SKM-1 (cell line): Measurements from ENCODE around the gene PRPF4.
"Not testable (repeated sequence)": the region's sequence is repeated elsewhere in the genome, so short reads cannot be mapped to it uniquely, and the experiment has no call there.

Experiments
- DNase-seq: peaks from one replicate; lab custom pipeline; 2025; ENCODE audit not compliant: unreplicated experiment; lab: John Stamatoyannopoulos, UW

PRPF4 gene

GRCh38 chr9:113267911-113268566, 7.4 kb upstream of the PRPF4 start:
- DNase-seq, result no peak

- DNase-seq, result no peak
Measured at GRCh38 chr9:113269355-113269754, 6.1 kb upstream of the PRPF4 start.

- no peak for DNase-seq
Measured at GRCh38 chr9:113269871-113270270, 5.6 kb upstream of the PRPF4 start.

- peak; percentile 36 for DNase-seq
Measured at GRCh38 chr9:113274474-113275156, 843 bp upstream of the PRPF4 start.

- no peak for DNase-seq
Measured at GRCh38 chr9:113278840-113279239, 3.4 kb downstream of the PRPF4 start.

- DNase-seq, result no peak
Measured at GRCh38 chr9:113281356-113281755, 5.9 kb downstream of the PRPF4 start.

GRCh38 chr9:113289091-113289490, 13.6 kb downstream of the PRPF4 start:
- no peak for DNase-seq

- no peak for DNase-seq
Measured at GRCh38 chr9:113290052-113290607, 14.7 kb downstream of the PRPF4 start.

- no peak for DNase-seq
Measured at GRCh38 chr9:113293285-113293878, 17.9 kb downstream of the PRPF4 start.

GRCh38 chr9:113296247-113296646, 20.8 kb downstream of the PRPF4 start:
- DNase-seq, result not testable (repeated sequence)

- no peak for DNase-seq
Measured at GRCh38 chr9:113296796-113297558, 21.5 kb downstream of the PRPF4 start.

GRCh38 chr9:113298311-113298710, 22.9 kb downstream of the PRPF4 start:
- DNase-seq, result no peak

- no peak for DNase-seq
Measured at GRCh38 chr9:113298924-113299770, 23.7 kb downstream of the PRPF4 start.

GRCh38 chr9:113299800-113300292, 24.4 kb downstream of the PRPF4 start:
- peak; percentile 1 for DNase-seq

GRCh38 chr9:113301548-113301947, 26.1 kb downstream of the PRPF4 start:
- DNase-seq, result no peak

GRCh38 chr9:113302792-113303418, 27.4 kb downstream of the PRPF4 start, which contains the start of gene RNF183:
Gene RNF183, minus strand, starts transcription at chr9:113303376. Its CDS starts 5,192 bp downstream, at chr9:113298184.
- DNase-seq, result no peak

- no peak for DNase-seq
Measured at GRCh38 chr9:113306566-113306965, 31.1 kb downstream of the PRPF4 start.

GRCh38 chr9:113307396-113307975, 32.0 kb downstream of the PRPF4 start:
- no peak for DNase-seq

- peak; percentile 3 for DNase-seq
Measured at GRCh38 chr9:113309204-113309813, 33.9 kb downstream of the PRPF4 start.
